Sigmoid colon (tissue), 7 donors: Measurements from ENCODE around the gene ENTREP3. TPM values are rescaled to one million over a fixed set of nuclear protein-coding genes. Genes with fewer than 3 reads are reported as not detected.
A peak's percentile ranks its signal among the peaks of the same experiment; 100 is the strongest.

Experiments used
- DNase-seq: peaks from one replicate; pipeline ENCODE4 v3.0.0-alpha.2; 2019
- H3K27ac ChIP-seq, 4 donors: fragments of 200-600 bp; sonication (generic); one replicate each; pipeline ENCODE4 v1.5.1; 2016 to 2019; ENCODE audit warnings: mild to moderate bottlenecking in 1 of 4
- H3K27me3 ChIP-seq, 3 donors: fragments of 200-600 bp; sonication (generic); one replicate each; pipeline ENCODE4 v1.5.1; 2019; ENCODE audit warnings: mild to moderate bottlenecking in 1 of 3
- H3K36me3 ChIP-seq, 4 donors: fragments of 200-600 bp; sonication (generic); one replicate each; pipeline ENCODE4 v1.5.1; 2016 to 2019
- H3K4me1 ChIP-seq, 4 donors: fragments of 200-600 bp; sonication (generic); one replicate each; pipeline ENCODE4 v1.5.1; 2017 to 2019
- H3K4me3 ChIP-seq, 4 donors: fragments of 200-600 bp; sonication (generic); one replicate each; pipeline ENCODE4 v1.5.1; 2017 to 2019; ENCODE audit warnings: mild to moderate bottlenecking in 2 of 4, moderate library complexity in 1 of 4
- H3K9me3 ChIP-seq, 4 donors: fragments of 200-600 bp in 3 of 4; sonication (generic) in 3 of 4; one replicate each; pipeline versions ENCODE4 v1.5.1 to v1.6.1; 2013 to 2019
- EP300 ChIP-seq, 4 donors: sonication (generic); formaldehyde crosslinking; IDR thresholded peaks; one replicate each; pipeline ENCODE4 v1.6.1; 2017; ENCODE audit warnings: antibody characterized with exemption in 4 of 4
- POLR2A ChIP-seq, 2 donors: fragments of 450-650 bp; IDR thresholded peaks; one replicate each; pipeline ENCODE4 v1.6.1; 2016; ENCODE audit warnings: antibody characterized with exemption in 2 of 2, mild to moderate bottlenecking in 2 of 2, moderate library complexity in 2 of 2
- POLR2AphosphoS5 ChIP-seq, 4 donors: sonication (generic); formaldehyde crosslinking; IDR thresholded peaks; one replicate each; pipeline ENCODE4 v1.6.1; 2017; ENCODE audit warnings: antibody characterized with exemption in 4 of 4
- WGBS, 2 donors: extraction: QIAGEN DNeasy Blood & Tissue Kit; methylation state at CpG; one replicate each; pipeline ENCODE4 v1.1.7; 2013; 5-methylcytosine and 5-hydroxymethylcytosine counted together
- intact Hi-C: fragments of 100-400 bp; cut with DNase I; formaldehyde crosslinking; loops from one replicate; pipeline ENCODE4 v1.15.1; 2023
- polyA plus RNA-seq, 3 donors: library from polyadenylated mRNA; stranded (reverse); fragments of 200-250 nt; gene quantifications; one replicate each; pipeline ENCODE4 v1.2.3, GENCODE V29; 2013
- total RNA-seq, 4 donors: library from RNA; depleted of rRNA; stranded (reverse); fragments of >200 nt; gene quantifications; one replicate each; pipeline ENCODE4 v1.1.0, GENCODE V29; 2016
- TF ChIP-seq, protein P1 (sequence below), 4 experiments: fragments of 450-650 bp in 3 of 4; fragments of 200-600 bp in 1 of 4; IDR thresholded peaks; one replicate each; pipeline ENCODE4 v1.5.1; 2016 to 2019; ENCODE audit warnings: antibody characterized with exemption in 4 of 4, mild to moderate bottlenecking in 3 of 4, moderate library complexity in 2 of 4
- donor health status: healthy with polysubstance abuse.
- donor health status: Bipolar disorder and iron deficiency.
- donor health status: healthy.

Gene ENTREP3
- total and polyA plus RNA-seq, 7 donors, result 5.4 to 44.0 (median 15.7) TPM

GRCh38 chr1:155261493-155261851 is 6.2 kb upstream of the ENTREP3 start:
- H3K9me3 ChIP-seq, result no peaks in the 10 kb centered on the region
- TF ChIP-seq, protein P1, sequence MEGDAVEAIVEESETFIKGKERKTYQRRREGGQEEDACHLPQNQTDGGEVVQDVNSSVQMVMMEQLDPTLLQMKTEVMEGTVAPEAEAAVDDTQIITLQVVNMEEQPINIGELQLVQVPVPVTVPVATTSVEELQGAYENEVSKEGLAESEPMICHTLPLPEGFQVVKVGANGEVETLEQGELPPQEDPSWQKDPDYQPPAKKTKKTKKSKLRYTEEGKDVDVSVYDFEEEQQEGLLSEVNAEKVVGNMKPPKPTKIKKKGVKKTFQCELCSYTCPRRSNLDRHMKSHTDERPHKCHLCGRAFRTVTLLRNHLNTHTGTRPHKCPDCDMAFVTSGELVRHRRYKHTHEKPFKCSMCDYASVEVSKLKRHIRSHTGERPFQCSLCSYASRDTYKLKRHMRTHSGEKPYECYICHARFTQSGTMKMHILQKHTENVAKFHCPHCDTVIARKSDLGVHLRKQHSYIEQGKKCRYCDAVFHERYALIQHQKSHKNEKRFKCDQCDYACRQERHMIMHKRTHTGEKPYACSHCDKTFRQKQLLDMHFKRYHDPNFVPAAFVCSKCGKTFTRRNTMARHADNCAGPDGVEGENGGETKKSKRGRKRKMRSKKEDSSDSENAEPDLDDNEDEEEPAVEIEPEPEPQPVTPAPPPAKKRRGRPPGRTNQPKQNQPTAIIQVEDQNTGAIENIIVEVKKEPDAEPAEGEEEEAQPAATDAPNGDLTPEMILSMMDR (IDR thresholded peaks at IDR 0.05), result no peak
- TF ChIP-seq POLR2A (IDR thresholded peaks at IDR 0.05), result no peak
- no peak for TF ChIP-seq POLR2AphosphoS5 (IDR thresholded peaks at IDR 0.05)
- TF ChIP-seq EP300 (IDR thresholded peaks at IDR 0.05), result no peak
- peaks cover 25 to 74% (median 33%) of the 10 kb centered on the region in 4 donors for H3K36me3 ChIP-seq
- H3K27ac ChIP-seq, result peak overlapping the region; percentile 86 to 91 (median 87)
- 0 to 1% methylated on average over 9 of the region's 9 CpGs for WGBS, 2 donors
- H3K4me3 ChIP-seq, result peak overlapping the region; percentile 60 to 83 (median 78)
- H3K4me1 ChIP-seq, result peaks cover 0 to 26% (median 20%) of the 10 kb centered on the region in 4 donors
- DNase-seq, result no peak
- H3K27me3 ChIP-seq, result no peaks in the 10 kb centered on the region
- intact Hi-C loops, result no loop called here

GRCh38 chr1:155260276-155260675 is 5.0 kb upstream of the ENTREP3 start:
- Histone ChIP-seq H3K4me1 (peaks cover 0 to 34% (median 29%) of the 10 kb centered on the region in 4 donors), H3K4me3 (no peak overlapping the region), H3K36me3 (peaks cover 15 to 65% (median 22%) of the 10 kb centered on the region in 4 donors), H3K27ac (no peak overlapping the region), H3K9me3 (no peaks in the 10 kb centered on the region), H3K27me3 (no peaks in the 10 kb centered on the region)
- DNase-seq, result no peak
- intact Hi-C loops, result no loop called here
- TF ChIP-seq, protein P1 (IDR thresholded peaks at IDR 0.05), result no peak
- TF ChIP-seq EP300 (IDR thresholded peaks at IDR 0.05), result no peak
- no peak for TF ChIP-seq POLR2AphosphoS5 (IDR thresholded peaks at IDR 0.05)
- no peak for TF ChIP-seq POLR2A (IDR thresholded peaks at IDR 0.05)
- 94 to 97% methylated on average over 5 of the region's 5 CpGs for WGBS, 2 donors

DNA sequence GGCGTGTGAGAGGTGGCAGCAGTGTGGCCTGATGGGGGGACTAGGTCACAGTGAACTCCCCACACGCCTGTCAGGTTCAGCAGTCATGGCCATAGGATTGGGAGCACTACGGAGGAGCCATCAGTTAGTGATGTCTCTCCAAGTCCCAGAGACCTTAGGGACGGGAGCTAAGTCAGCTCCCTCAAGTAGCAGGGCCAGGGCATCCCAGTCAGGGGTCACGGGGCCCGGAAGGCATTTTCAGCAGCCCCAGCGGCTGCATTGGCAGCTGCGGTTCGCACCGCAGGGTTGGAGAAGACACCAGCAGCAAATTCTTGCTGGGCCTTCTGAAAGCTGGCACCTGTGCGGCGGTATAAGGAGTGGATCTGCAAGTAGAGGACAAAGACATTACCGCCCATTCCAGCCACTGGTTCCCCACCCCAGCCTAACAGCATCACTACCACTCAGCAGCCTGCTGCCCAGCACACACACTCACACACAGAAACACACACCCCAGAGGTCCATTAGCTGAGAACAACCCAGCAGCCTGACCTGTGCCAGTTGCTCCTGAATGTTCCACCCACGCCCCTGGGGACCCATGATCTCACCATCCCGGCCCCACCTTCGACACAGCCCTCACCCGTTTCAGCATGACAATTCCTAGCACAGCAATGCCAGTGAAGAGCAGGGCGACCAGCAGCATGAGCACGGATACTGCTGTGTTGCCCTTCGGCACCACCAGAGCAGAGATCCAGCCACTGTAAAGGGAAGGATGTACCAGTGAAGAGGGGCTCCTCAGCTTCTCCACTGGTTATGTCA is 972 bp upstream of the ENTREP3 start:
- intact Hi-C loops, result no loop called here
- H3K4me3 ChIP-seq, result peak overlapping the region; percentile 83 to 90 (median 90)
- peaks cover 0 to 39% (median 36%) of the 10 kb centered on the region in 4 donors for H3K4me1 ChIP-seq
- TF ChIP-seq POLR2A (IDR thresholded peaks at IDR 0.05) (no peak), EP300 (IDR thresholded peaks at IDR 0.05) (no peak), POLR2AphosphoS5 (IDR thresholded peaks at IDR 0.05) (no peak)
- TF ChIP-seq, protein P1 (IDR thresholded peaks at IDR 0.05), result no peak
- no peak for DNase-seq
- no peaks in the 10 kb centered on the region for H3K9me3 ChIP-seq
- no peaks in the 10 kb centered on the region for H3K27me3 ChIP-seq
- WGBS, 2 donors, result 79 to 85% methylated on average over 20 of the region's 20 CpGs
- peak overlapping the region; percentile 92 to 97 (median 96) for H3K27ac ChIP-seq
- H3K36me3 ChIP-seq, result peaks cover 0 to 41% (median 12%) of the 10 kb centered on the region in 4 donors

- TF ChIP-seq, protein P1 (IDR thresholded peaks at IDR 0.05), result peak in 2 of 4 experiments; percentile 14 to 17
- TF ChIP-seq POLR2AphosphoS5 (IDR thresholded peaks at IDR 0.05), result no peak
- no peaks in the 10 kb centered on the region for H3K9me3 ChIP-seq
- peak; percentile 75 for DNase-seq
- no peaks in the 10 kb centered on the region for H3K27me3 ChIP-seq
- H3K36me3 ChIP-seq, result peaks cover 0 to 35% (median 9%) of the 10 kb centered on the region in 4 donors
- peak overlapping the region; percentile 83 to 90 (median 90) for H3K4me3 ChIP-seq
- intact Hi-C loops, result loop anchor here (2.0 kb wide), 2 partner anchors 54 to 70 kb away; partner anchors contain the start of gene FDPS
- H3K4me1 ChIP-seq, result peaks cover 0 to 41% (median 35%) of the 10 kb centered on the region in 4 donors
- 4 to 10% methylated on average over 35 of the region's 35 CpGs for WGBS, 2 donors
- peak overlapping the region; percentile 92 to 97 (median 96) for H3K27ac ChIP-seq
Observed at GRCh38 chr1:155254714-155255242, 505 bp downstream of the ENTREP3 start.
